Measurements from ENCODE around the gene PAMR1. TPM values are rescaled to one million over a fixed set of nuclear protein-coding genes. Genes with fewer than 3 reads are reported as not detected.

The PAMR1 gene
- total RNA-seq, 4 donors from 2014 or later = 12.7 to 20.8 (median 17.8) TPM

- TF ChIP-seq CTCF (IDR thresholded peaks at IDR 0.05) (no peak), POLR2A (IDR thresholded peaks at IDR 0.05) (no peak)
- intact Hi-C loops (cut with DNase I; ENCODE audit: low total_unique reads) = no loop called here
- DNase-seq (ENCODE audit: low spot score in 2 of 2) = no peak
- WGBS, 2 donors = 77 to 80% methylated on average over 3 of the region's 3 CpGs
- H3K4me3 ChIP-seq (ENCODE audit: low read depth, poor library complexity, severe bottlenecking) = no peak overlapping the region
Measured at GRCh38 chr11:35433588-35433987, 91.8 kb downstream of the PAMR1 start.

DNA sequence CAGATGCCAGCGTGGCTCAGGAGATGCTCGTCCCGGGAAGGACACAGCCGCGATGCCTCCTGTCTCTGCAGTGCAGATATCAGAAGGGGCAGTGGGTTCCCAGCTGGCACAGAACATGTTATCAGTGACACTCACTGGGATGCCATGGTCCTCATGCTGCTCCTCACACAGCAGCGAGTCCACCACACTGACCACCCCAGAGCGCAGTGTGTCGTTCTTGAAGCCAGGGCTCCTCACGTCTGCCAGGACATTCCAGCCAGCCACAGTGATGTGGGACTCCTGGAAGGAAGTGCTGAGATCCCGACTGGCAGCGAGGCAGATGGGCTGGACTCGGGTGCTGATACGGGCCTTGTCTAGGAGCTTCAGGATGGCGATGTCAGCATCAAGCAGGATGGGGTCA is 93.0 kb downstream of the PAMR1 start:
- DNase-seq (ENCODE audit: low spot score in 2 of 2) = no peak
- WGBS, 2 donors = 94 to 95% methylated on average over 14 of the region's 14 CpGs
- intact Hi-C loops (cut with DNase I; ENCODE audit: low total_unique reads) = no loop called here
- TF ChIP-seq POLR2A (IDR thresholded peaks at IDR 0.05) (no peak), CTCF (IDR thresholded peaks at IDR 0.05) (no peak)
- no peak overlapping the region for H3K4me3 ChIP-seq (ENCODE audit: low read depth, poor library complexity, severe bottlenecking)

GRCh38 chr11:35427071-35427470 is 98.3 kb downstream of the PAMR1 start:
- no peak overlapping the region for H3K4me3 ChIP-seq (ENCODE audit: low read depth, poor library complexity, severe bottlenecking)
- DNase-seq (ENCODE audit: low spot score in 2 of 2) = no peak
- 41% methylated on average over 3 of the region's 3 CpGs for WGBS, 2 donors
- TF ChIP-seq POLR2A (IDR thresholded peaks at IDR 0.05) = no peak
- no peak for TF ChIP-seq CTCF (IDR thresholded peaks at IDR 0.05)
- intact Hi-C loops (cut with DNase I; ENCODE audit: low total_unique reads) = no loop called here

- no peak for DNase-seq (ENCODE audit: low spot score in 2 of 2)
- intact Hi-C loops (cut with DNase I; ENCODE audit: low total_unique reads) = no loop called here
- no peak for TF ChIP-seq CTCF (IDR thresholded peaks at IDR 0.05)
- no peak for TF ChIP-seq POLR2A (IDR thresholded peaks at IDR 0.05)
- 65 to 85% methylated on average over 1 of the region's 1 CpG for WGBS, 2 donors
- no peak overlapping the region for H3K4me3 ChIP-seq (ENCODE audit: low read depth, poor library complexity, severe bottlenecking)
Measured at GRCh38 chr11:35426351-35426750, 99.1 kb downstream of the PAMR1 start.

GRCh38 chr11:35425603-35426212 is 99.7 kb downstream of the PAMR1 start:
- TF ChIP-seq POLR2A (IDR thresholded peaks at IDR 0.05) (no peak), CTCF (IDR thresholded peaks at IDR 0.05) (no peak)
- DNase-seq (ENCODE audit: low spot score in 2 of 2) = no peak
- WGBS, 2 donors = 65 to 70% methylated on average over 4 of the region's 4 CpGs
- H3K4me3 ChIP-seq (ENCODE audit: low read depth, poor library complexity, severe bottlenecking) = no peak overlapping the region
- intact Hi-C loops (cut with DNase I; ENCODE audit: low total_unique reads) = no loop called here

All from lower leg skin (tissue), 4 donors.